Posterior vena cava (tissue), 2 donors: ENCODE data around the gene PFKFB1. TPM values are rescaled to one million over a fixed set of nuclear protein-coding genes. Genes with fewer than 3 reads are reported as not detected.

Source experiments
- DNase-seq: peaks from one replicate; pipeline ENCODE4 v3.0.0-alpha.2; 2020; ENCODE audit warnings: low spot score
- intact Hi-C, 2 donors: fragments of 100-400 bp; cut with DNase I; formaldehyde crosslinking; loops; one replicate each; pipeline versions ENCODE4 v1.14.1 to v1.14.2; 2022 to 2023
- long read RNA-seq, 2 donors: library from polyadenylated mRNA; unstranded; transcript quantifications; one replicate each; pipeline ENCODE4 v2.0.0, GENCODE V29; 2020 to 2021
- total RNA-seq, 2 donors: library from RNA; stranded (reverse); fragmentation: NEBNext Ultra II Directional; extraction: Animal tissue kit (Norgen Biotek cat#: 25700); gene quantifications; one replicate each; pipeline ENCODE4 v1.2.1, GENCODE V29; 2021
- donor health status: DM: yes; HTN: yes; CAD: no.
- donor health status: DM: yes; HTN: yes; CAD: no.

The PFKFB1 gene
- total RNA-seq: under 1 TPM; 0.14 to 0.42 TPM
- long read RNA-seq, donor 1: 0 reads
- long read RNA-seq, donor 2: 0 reads

- intact Hi-C loops: no loop called here
These were observed at the start of gene PFKFB1 for GRCh38 chrX:54994099-54994498. TSS of gene PFKFB1 (minus strand) at chrX:54994188. CDS start at chrX:54994007, 181 bp downstream.

GRCh38 chrX:55041514-55041913 lies 47.5 kb upstream of the PFKFB1 start:
- no peak for DNase-seq
- intact Hi-C loops: no loop called here

More at GRCh38 chrX:54994099-54994498, at the start of gene PFKFB1:
- no peak for DNase-seq

- DNase-seq: no peak
- intact Hi-C loops: no loop called here
These were observed 45.5 kb upstream of the PFKFB1 start for GRCh38 chrX:55039471-55039870.

GRCh38 chrX:55033429-55033828 lies 39.4 kb upstream of the PFKFB1 start:
- DNase-seq: no peak
- intact Hi-C loops: no loop called here

GRCh38 chrX:55030271-55031205 lies 36.5 kb upstream of the PFKFB1 start, which contains the start of gene ALAS2:
TSS of gene ALAS2 (minus strand) at chrX:55030977. CDS start at chrX:55026000, 4,977 bp downstream.
- no peak for DNase-seq
- intact Hi-C loops: no loop called here

GRCh38 chrX:55029291-55029690 lies 35.3 kb upstream of the PFKFB1 start:
- DNase-seq: no peak
- intact Hi-C loops: no loop called here

- DNase-seq: no peak
- intact Hi-C loops: no loop called here
These were observed 34.6 kb upstream of the PFKFB1 start for GRCh38 chrX:55028611-55029010.

GRCh38 chrX:55028040-55028439 lies 34.1 kb upstream of the PFKFB1 start:
- intact Hi-C loops: no loop called here
- DNase-seq: no peak

GRCh38 chrX:55026840-55027239 lies 32.9 kb upstream of the PFKFB1 start:
- intact Hi-C loops: no loop called here
- DNase-seq: no peak

GRCh38 chrX:55026143-55026542 lies 32.2 kb upstream of the PFKFB1 start:
- DNase-seq: no peak
- intact Hi-C loops: no loop called here

GRCh38 chrX:55014897-55015299 lies 20.9 kb upstream of the PFKFB1 start:
- DNase-seq: no peak

GRCh38 chrX:55011294-55011693 lies 17.3 kb upstream of the PFKFB1 start:
- intact Hi-C loops: no loop called here
- no peak for DNase-seq

More at GRCh38 chrX:55014897-55015299, 20.9 kb upstream of the PFKFB1 start:
- intact Hi-C loops: no loop called here

GRCh38 chrX:55008571-55009358 lies 14.8 kb upstream of the PFKFB1 start:
- intact Hi-C loops: no loop called here

GRCh38 chrX:55007656-55008055 lies 13.7 kb upstream of the PFKFB1 start:
- no peak for DNase-seq
- intact Hi-C loops: no loop called here

More at GRCh38 chrX:55008571-55009358, 14.8 kb upstream of the PFKFB1 start:
- no peak for DNase-seq

GRCh38 chrX:55006827-55007621 lies 13.0 kb upstream of the PFKFB1 start:
- DNase-seq: no peak
- intact Hi-C loops: no loop called here

GRCh38 chrX:55005256-55005655 lies 11.3 kb upstream of the PFKFB1 start:
- DNase-seq: no peak
- intact Hi-C loops: no loop called here

GRCh38 chrX:55004231-55004630 lies 10.2 kb upstream of the PFKFB1 start:
- intact Hi-C loops: no loop called here
- DNase-seq: no peak

- DNase-seq: peak; percentile 97
- intact Hi-C loops: no loop called here
These were observed 6.0 kb upstream of the PFKFB1 start, which contains the start of gene APEX2 for GRCh38 chrX:54999717-55000598. TSS of gene APEX2 (plus strand) at chrX:55000363. CDS start at chrX:55000423, 60 bp downstream.
